ENCODE measurements around the gene CRADD. TPM values are rescaled to one million over a fixed set of nuclear protein-coding genes. Genes with fewer than 3 reads are reported as not detected.
"Not testable (repeated sequence)": the region's sequence is repeated elsewhere in the genome, so short reads cannot be mapped to it uniquely, and the experiment has no call there.

CRADD gene
- total and polyA plus RNA-seq, 2 donors (not counting 3 experiments of a cell fraction or from before 2014, with no cell fraction given), result 11.7 to 14.5 TPM

DNA sequence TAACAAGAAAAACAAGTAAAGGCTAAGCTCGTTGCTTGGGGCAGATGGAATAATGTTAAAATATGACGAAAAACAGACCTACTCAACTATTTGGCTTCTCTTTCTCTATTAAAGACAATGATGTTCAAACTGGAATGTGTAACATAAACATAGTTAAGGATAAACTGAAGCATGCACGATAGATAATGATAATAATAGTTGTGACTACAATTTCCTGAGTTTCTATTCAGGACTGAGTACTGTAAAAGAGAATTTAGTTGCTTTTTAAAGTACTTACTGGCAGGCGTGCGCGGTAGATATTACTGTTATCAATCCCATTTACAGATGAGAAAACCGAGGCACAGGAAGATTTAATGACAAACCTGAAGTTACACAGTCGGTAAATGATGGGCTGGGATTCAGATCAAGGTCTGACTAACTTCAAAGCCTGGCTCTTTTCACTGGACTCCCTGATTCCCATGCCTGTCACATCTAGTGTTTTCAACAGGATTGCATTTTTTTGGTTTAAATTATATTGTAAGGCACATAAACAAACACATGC is 103.0 kb downstream of the CRADD start:
- DNase-seq (ENCODE audit: low read depth, low spot score), result no peak
- POLR2A ChIA-PET, result no interaction called here
- intact Hi-C loops (cut with micrococcal nuclease) (no loop called here), dilution Hi-C loops (cut with MboI; ENCODE audit: extremely low pct_ligation_motif_present, low sequenced_read_pairs) (no loop called here)
- Histone ChIP-seq H3K4me1 (ENCODE audit: control insufficient read depth, extremely low read depth, insufficient read depth, low read length) (peaks cover 50% of the 10 kb centered on the region), H3K9ac (replicated peaks; ENCODE audit: extremely low read depth, insufficient read depth, low read length) (no peak overlapping the region), H3K9me1 (replicated peaks; ENCODE audit: control insufficient read depth, extremely low read depth, insufficient read depth, low read length) (no peaks in the 10 kb centered on the region), H3K4me3 (replicated peaks in 1 of 3; ENCODE audit: insufficient read depth in 1 of 3, low read depth in 1 of 3, low read length in 3 of 3) (no peak overlapping the region), H3K27me3 (ENCODE audit: control insufficient read depth in 2 of 2, insufficient read depth in 2 of 2, low read length in 2 of 2) (no peaks in the 10 kb centered on the region), H3K27ac (ENCODE audit: insufficient read depth, low read depth, low read length) (no peak overlapping the region), H4K20me1 (replicated peaks; ENCODE audit: control insufficient read depth, extremely low read depth, insufficient read depth, low read length) (no peaks in the 10 kb centered on the region), H3K79me2 (ENCODE audit: control insufficient read depth, insufficient read depth, low read length) (no peaks in the 10 kb centered on the region), H2AFZ (ENCODE audit: low read depth, low read length) (no peak overlapping the region), H3K4me2 (ENCODE audit: insufficient read depth, low read length) (no peak overlapping the region), H3K36me3 (ENCODE audit: control insufficient read depth in 2 of 2, extremely low read depth in 1 of 2, insufficient read depth in 2 of 2, low read length in 2 of 2) (no peaks in the 10 kb centered on the region), H3K9me3 (replicated peaks; ENCODE audit: control insufficient read depth, insufficient read depth, low read length) (no peaks in the 10 kb centered on the region)
- no peak for FAIRE-seq
- BruUV-seq (replicated peaks), result no TSS peak
- TF ChIP-seq MYC (IDR thresholded peaks at IDR 0.05; ENCODE audit: low read depth, low read length) (no peak), JUN (IDR thresholded peaks at IDR 0.05; ENCODE audit: borderline replicate concordance, insufficient read depth, insufficient read length, low read depth) (no peak), EZH2 (IDR thresholded peaks at IDR 0.05; ENCODE audit: borderline replicate concordance, low read depth, low read length, severe bottlenecking) (no peak), POLR2AphosphoS5 (IDR thresholded peaks at IDR 0.05; ENCODE audit: insufficient read depth, low read depth, low read length) (no peak), POLR2A (IDR thresholded peaks at IDR 0.05; ENCODE audit: low read depth, low read length) (no peak), MAX (IDR thresholded peaks at IDR 0.05; ENCODE audit: insufficient read depth, insufficient read length) (no peak)
- CTCF ChIA-PET, result no interaction called here

DNA sequence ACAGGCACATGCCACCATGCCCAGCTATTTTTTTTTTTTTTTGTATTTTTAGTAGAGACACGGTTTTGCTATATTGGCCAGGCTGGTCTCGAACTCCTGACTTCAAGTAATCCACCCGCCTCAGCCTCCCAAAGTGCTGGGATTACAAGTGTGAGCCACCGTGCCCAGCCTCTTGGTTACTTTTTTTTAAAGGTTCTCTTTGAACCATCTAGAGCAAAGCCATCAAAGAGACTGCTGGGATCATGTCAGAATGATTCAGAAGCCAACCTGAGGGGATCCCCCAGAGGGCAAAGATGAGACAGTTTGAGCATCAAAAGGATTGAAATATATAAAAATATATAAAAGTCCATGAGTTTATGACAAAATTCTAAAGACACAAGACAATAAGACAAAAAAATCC is 103.7 kb downstream of the CRADD start:
- H3K9ac ChIP-seq (replicated peaks; ENCODE audit: extremely low read depth, insufficient read depth, low read length); POLR2A ChIA-PET: not testable (repeated sequence)

DNA sequence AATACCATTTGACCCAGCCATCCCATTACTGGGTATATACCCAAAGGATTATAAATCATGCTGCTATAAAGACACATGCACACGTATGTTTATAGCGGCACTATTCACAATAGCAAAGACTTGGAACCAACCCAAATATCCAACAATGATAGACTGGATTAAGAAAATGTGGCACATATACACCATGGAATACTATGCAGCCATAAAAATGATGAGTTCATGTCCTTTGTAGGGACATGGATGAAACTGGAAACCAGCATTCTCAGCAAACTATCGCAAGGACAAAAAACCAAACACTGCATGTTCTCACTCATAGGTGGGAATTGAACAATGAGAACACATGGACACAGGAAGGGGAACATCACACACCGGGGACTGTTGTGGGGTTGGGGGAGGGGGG is 104.8 kb downstream of the CRADD start:
- POLR2A ChIA-PET; H3K27me3 ChIP-seq (ENCODE audit: control insufficient read depth in 2 of 2, insufficient read depth in 2 of 2, low read length in 2 of 2); BruUV-seq (replicated peaks); H3K4me3 ChIP-seq (replicated peaks in 1 of 3; ENCODE audit: insufficient read depth in 1 of 3, low read depth in 1 of 3, low read length in 3 of 3); H3K27ac ChIP-seq (ENCODE audit: insufficient read depth, low read depth, low read length); FAIRE-seq; H4K20me1 ChIP-seq (replicated peaks; ENCODE audit: control insufficient read depth, extremely low read depth, insufficient read depth, low read length); H3K4me2 ChIP-seq (ENCODE audit: insufficient read depth, low read length); H2AFZ ChIP-seq (ENCODE audit: low read depth, low read length); H3K9me3 ChIP-seq (replicated peaks; ENCODE audit: control insufficient read depth, insufficient read depth, low read length); dilution Hi-C loops (cut with MboI; ENCODE audit: extremely low pct_ligation_motif_present, low sequenced_read_pairs); CTCF ChIA-PET; H3K79me2 ChIP-seq (ENCODE audit: control insufficient read depth, insufficient read depth, low read length); intact Hi-C loops (cut with micrococcal nuclease); H3K9ac ChIP-seq (replicated peaks; ENCODE audit: extremely low read depth, insufficient read depth, low read length); DNase-seq (ENCODE audit: low read depth, low spot score); H3K9me1 ChIP-seq (replicated peaks; ENCODE audit: control insufficient read depth, extremely low read depth, insufficient read depth, low read length); H3K36me3 ChIP-seq (ENCODE audit: control insufficient read depth in 2 of 2, extremely low read depth in 1 of 2, insufficient read depth in 2 of 2, low read length in 2 of 2): not testable (repeated sequence)
- H3K4me1 ChIP-seq (ENCODE audit: control insufficient read depth, extremely low read depth, insufficient read depth, low read length), result peaks cover 62% of the 10 kb centered on the region

More for the DNA sequence above, 103.7 kb downstream of the CRADD start:
- H3K27me3 ChIP-seq (ENCODE audit: control insufficient read depth in 2 of 2, insufficient read depth in 2 of 2, low read length in 2 of 2); FAIRE-seq; CTCF ChIA-PET; H2AFZ ChIP-seq (ENCODE audit: low read depth, low read length); DNase-seq (ENCODE audit: low read depth, low spot score); H3K79me2 ChIP-seq (ENCODE audit: control insufficient read depth, insufficient read depth, low read length); H3K27ac ChIP-seq (ENCODE audit: insufficient read depth, low read depth, low read length); BruUV-seq (replicated peaks); H3K36me3 ChIP-seq (ENCODE audit: control insufficient read depth in 2 of 2, extremely low read depth in 1 of 2, insufficient read depth in 2 of 2, low read length in 2 of 2); H3K4me2 ChIP-seq (ENCODE audit: insufficient read depth, low read length); H3K9me3 ChIP-seq (replicated peaks; ENCODE audit: control insufficient read depth, insufficient read depth, low read length); H3K4me3 ChIP-seq (replicated peaks in 1 of 3; ENCODE audit: insufficient read depth in 1 of 3, low read depth in 1 of 3, low read length in 3 of 3); dilution Hi-C loops (cut with MboI; ENCODE audit: extremely low pct_ligation_motif_present, low sequenced_read_pairs); intact Hi-C loops (cut with micrococcal nuclease); H4K20me1 ChIP-seq (replicated peaks; ENCODE audit: control insufficient read depth, extremely low read depth, insufficient read depth, low read length); H3K9me1 ChIP-seq (replicated peaks; ENCODE audit: control insufficient read depth, extremely low read depth, insufficient read depth, low read length): not testable (repeated sequence)
- peaks cover 57% of the 10 kb centered on the region for H3K4me1 ChIP-seq (ENCODE audit: control insufficient read depth, extremely low read depth, insufficient read depth, low read length)
